Parathyroid adenoma (tissue), 2 donors: ENCODE results near the gene CFAP77.

ENCODE experiments used
- H2AFZ ChIP-seq: fragments of 300-600 bp; sonication (generic); one replicate; pipeline ENCODE4 v1.7.0; 2017; ENCODE audit warnings: antibody characterized with exemption, mild to moderate bottlenecking
- H3K27ac ChIP-seq: fragments of 300-600 bp; sonication (generic); one replicate; pipeline ENCODE4 v1.7.0; 2017
- H3K27me3 ChIP-seq: fragments of 300-600 bp; sonication (generic); one replicate; pipeline ENCODE4 v1.7.0; 2017; ENCODE audit warnings: low read length; ENCODE audit not compliant: control insufficient read depth, insufficient read depth
- H3K36me3 ChIP-seq: fragments of 300-600 bp; sonication (generic); one replicate; pipeline ENCODE4 v1.7.0; 2017; ENCODE audit warnings: low read length; ENCODE audit not compliant: control insufficient read depth, insufficient read depth
- H3K4me1 ChIP-seq: fragments of 300-600 bp; sonication (generic); one replicate; pipeline ENCODE4 v1.7.0; 2017; ENCODE audit warnings: control low read depth
- H3K4me2 ChIP-seq: fragments of 300-600 bp; sonication (generic); one replicate; pipeline ENCODE4 v1.7.0; 2017; ENCODE audit warnings: low read length
- H3K4me3 ChIP-seq: fragments of 300-600 bp; sonication (generic); one replicate; pipeline ENCODE4 v1.7.0; 2017; ENCODE audit warnings: low read depth, low read length
- H3K79me2 ChIP-seq: fragments of 300-600 bp; sonication (generic); one replicate; pipeline ENCODE4 v1.7.0; 2017; ENCODE audit warnings: control low read depth
- H3K9ac ChIP-seq: fragments of 300-600 bp; sonication (generic); one replicate; pipeline ENCODE4 v1.7.0; 2017; ENCODE audit warnings: mild to moderate bottlenecking
- H3K9me3 ChIP-seq: fragments of 300-600 bp; sonication (generic); one replicate; pipeline ENCODE4 v1.7.0; 2017; ENCODE audit warnings: low read length; ENCODE audit not compliant: control insufficient read depth
- CTCF ChIP-seq: fragments of 300-600 bp; sonication (generic); IDR thresholded peaks from one replicate; pipeline ENCODE4 v1.7.0; 2017; ENCODE audit warnings: antibody characterized with exemption, mild to moderate bottlenecking
- donor health status: primary hyperparathyroidism.

CFAP77 gene

DNA sequence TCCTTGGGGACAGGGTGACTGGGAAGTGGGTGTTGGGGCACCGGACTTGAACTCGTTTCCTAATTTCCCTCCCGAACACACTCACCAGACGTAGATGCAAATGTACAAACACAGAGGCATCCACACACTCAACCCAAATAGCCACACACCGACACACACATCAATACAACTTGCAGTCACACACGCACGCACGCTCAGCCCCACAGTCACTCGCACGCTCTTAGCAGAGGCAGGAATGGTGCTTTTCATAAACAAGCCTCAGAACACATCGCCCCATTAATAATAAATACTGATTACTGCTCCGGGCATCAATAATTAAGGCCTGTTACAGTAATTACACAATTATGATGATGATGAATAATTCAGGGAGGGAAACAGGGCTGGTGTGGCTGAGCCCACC lies 178.1 kb downstream of the CFAP77 start:
- H3K4me3 ChIP-seq: no peak overlapping the region
- H3K9me3 ChIP-seq: no peaks in the 10 kb centered on the region
- no peaks in the 10 kb centered on the region for H3K79me2 ChIP-seq
- no peaks in the 10 kb centered on the region for H3K36me3 ChIP-seq
- peaks cover 9% of the 10 kb centered on the region for H3K27me3 ChIP-seq
- no peak overlapping the region for H3K27ac ChIP-seq
- no peak overlapping the region for H2AFZ ChIP-seq
- H3K4me2 ChIP-seq: no peak overlapping the region
- TF ChIP-seq CTCF: no peak
- no peaks in the 10 kb centered on the region for H3K4me1 ChIP-seq
- H3K9ac ChIP-seq: no peak overlapping the region

DNA sequence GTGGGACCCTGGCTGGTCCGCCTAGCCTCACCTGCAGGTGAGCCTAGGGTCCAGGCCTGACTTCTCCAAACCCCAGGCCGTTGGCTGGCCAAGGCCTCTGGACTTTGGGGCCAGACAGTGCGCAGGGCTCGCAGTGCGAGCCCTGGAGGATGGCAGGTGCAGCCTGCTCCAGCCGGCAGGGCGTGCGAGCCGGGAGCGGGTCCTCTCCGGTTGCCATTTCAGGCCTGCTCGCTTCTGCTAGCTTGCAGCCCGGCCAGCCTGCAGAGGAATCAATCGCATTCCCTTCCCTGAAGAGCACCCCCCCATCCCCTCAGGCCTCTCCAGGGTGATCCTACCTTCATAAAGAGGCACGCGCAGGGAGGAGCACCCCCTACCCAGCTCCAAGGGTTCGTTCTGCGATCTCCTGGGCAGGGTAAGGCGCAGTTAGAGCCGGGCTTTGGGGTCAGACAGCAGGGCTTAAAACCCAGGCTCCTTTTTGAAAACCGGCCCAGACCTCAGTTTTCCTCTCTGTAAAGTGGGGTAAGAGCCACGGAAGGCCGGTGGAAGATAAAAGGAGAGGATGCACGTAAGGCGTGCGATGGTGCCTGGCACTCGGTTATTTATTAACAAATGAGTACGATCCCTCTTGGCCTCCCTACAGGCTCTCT lies 178.6 kb downstream of the CFAP77 start:
- H3K4me1 ChIP-seq: no peaks in the 10 kb centered on the region
- TF ChIP-seq CTCF: no peak
- H3K4me3 ChIP-seq: no peak overlapping the region
- H3K4me2 ChIP-seq: no peak overlapping the region
- no peak overlapping the region for H3K27ac ChIP-seq
- no peaks in the 10 kb centered on the region for H3K79me2 ChIP-seq
- no peaks in the 10 kb centered on the region for H3K9me3 ChIP-seq
- H3K27me3 ChIP-seq: peaks cover 9% of the 10 kb centered on the region
- no peak overlapping the region for H3K9ac ChIP-seq
- H3K36me3 ChIP-seq: no peaks in the 10 kb centered on the region
- H2AFZ ChIP-seq: no peak overlapping the region

- Histone ChIP-seq H3K27me3 (peaks cover 9% of the 10 kb centered on the region), H2AFZ (no peak overlapping the region), H3K4me2 (no peak overlapping the region), H3K4me3 (no peak overlapping the region), H3K9ac (no peak overlapping the region), H3K9me3 (no peaks in the 10 kb centered on the region), H3K4me1 (no peaks in the 10 kb centered on the region), H3K27ac (no peak overlapping the region), H3K36me3 (no peaks in the 10 kb centered on the region), H3K79me2 (no peaks in the 10 kb centered on the region)
- TF ChIP-seq CTCF: no peak
These were observed 179.4 kb downstream of the CFAP77 start for GRCh38 chr9:132589148-132590036.

GRCh38 chr9:132590037-132590317 lies 180.0 kb downstream of the CFAP77 start:
- Histone ChIP-seq H3K4me1 (no peaks in the 10 kb centered on the region), H3K4me3 (no peak overlapping the region), H3K79me2 (no peaks in the 10 kb centered on the region), H3K9ac (no peak overlapping the region), H3K4me2 (no peak overlapping the region), H3K9me3 (no peaks in the 10 kb centered on the region), H3K27ac (no peak overlapping the region), H3K36me3 (no peaks in the 10 kb centered on the region), H2AFZ (no peak overlapping the region), H3K27me3 (peaks cover 9% of the 10 kb centered on the region)
- no peak for TF ChIP-seq CTCF
